GM18505 (cell line): Measurements from ENCODE around the gene KCND3.

ENCODE experiments used
- ATAC-seq: cut with Tn5 transposase; IDR thresholded peaks from one replicate; pipeline ENCODE4 v1.9.1; 2021; ENCODE audit not compliant: unreplicated experiment
- POLR2A ChIP-seq: IDR thresholded peaks from 4 replicates; pipeline ENCODE4 v1.6.1; 2011; ENCODE audit warnings: borderline replicate concordance; ENCODE audit not compliant: insufficient read depth, insufficient read length; ENCODE audit errors: extremely low read depth

The KCND3 gene

DNA sequence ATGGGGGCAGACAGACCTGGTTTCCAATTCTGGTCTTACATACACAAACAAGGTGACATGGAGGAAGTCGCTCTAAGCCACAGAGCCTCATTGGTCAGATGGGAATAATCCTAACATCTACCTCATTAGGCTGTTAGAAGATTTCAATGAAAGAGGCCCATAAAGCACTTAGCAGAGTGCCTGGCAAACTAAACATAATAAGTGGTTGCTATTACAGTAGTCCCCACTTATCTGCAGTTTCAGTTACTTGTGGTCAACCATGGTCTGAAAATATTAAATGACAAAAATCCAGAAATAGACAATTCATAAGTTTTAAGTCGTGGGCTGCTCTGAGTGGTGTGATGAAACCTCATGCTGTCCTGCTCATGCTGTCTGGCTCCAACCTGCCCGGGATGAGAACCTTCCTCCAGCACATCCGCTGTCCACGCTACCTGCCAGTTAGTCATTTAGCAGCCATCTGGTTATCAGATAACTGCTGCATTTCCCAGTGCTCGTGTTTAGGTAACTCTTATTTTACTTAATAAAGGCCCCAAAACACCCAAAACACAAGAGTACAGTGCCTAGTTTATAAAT, 121.5 kb downstream of the KCND3 start:
- TF ChIP-seq POLR2A = no peak

DNA sequence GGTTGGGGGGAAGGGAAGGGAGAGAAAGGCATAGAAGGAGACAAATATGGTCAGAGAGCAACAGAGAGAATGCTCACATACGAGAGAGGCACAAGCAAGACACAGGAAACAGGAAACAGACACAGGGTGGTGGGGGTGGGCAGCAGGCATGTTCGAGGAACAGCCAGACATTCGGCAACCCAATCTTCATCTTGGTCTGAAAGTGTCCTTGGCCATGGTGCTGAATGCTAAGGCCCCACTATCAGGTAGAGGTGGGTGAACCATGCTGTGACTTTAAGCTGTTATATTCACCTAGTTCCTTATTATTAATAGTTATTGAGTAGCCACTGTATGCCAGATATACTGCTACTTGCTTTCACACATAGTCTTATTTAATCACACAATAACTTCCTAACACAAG, 124.6 kb downstream of the KCND3 start:
- ATAC-seq = no peak
- TF ChIP-seq POLR2A = no peak

More for the DNA sequence above, 121.5 kb downstream of the KCND3 start:
- no peak for ATAC-seq

DNA sequence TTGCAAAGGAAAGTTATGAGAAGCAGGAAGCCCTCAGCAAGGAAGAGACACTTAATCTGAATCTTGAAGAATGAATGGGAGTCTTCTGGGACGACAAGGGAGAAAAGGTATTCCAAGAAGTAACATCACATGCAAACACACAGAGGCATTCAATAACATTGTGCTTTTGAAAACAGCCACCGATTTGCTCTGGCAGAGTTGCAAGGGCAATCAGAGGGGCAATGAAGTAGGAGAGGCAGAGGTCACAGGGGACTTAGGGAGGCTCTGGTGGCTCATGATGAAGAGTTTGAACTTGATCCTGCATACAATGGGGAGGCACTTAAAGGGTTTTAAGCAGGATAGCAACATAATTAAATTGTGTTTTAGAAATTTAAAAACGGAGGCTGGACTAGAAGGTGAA, 126.1 kb downstream of the KCND3 start:
- TF ChIP-seq POLR2A = no peak
- ATAC-seq = no peak

DNA sequence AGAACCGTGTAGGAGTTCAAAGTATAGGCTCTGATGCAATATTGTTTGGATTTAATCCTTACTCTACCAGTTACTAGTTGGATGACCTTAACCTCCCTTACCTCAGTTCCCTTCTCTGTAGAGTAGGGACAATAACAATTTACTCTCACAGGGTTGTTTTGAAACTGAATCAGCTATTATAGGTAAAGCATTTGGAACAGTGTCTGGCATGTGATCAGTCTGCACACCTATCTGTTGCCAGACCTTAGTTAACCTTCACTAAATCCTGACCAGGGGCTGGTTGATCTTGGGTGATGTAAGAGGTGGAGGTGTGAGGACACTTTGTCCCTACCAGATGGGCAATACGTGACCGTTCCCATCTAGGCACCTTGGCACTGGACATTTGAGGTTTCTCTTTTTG, 126.9 kb downstream of the KCND3 start:
- ATAC-seq = no peak
- no peak for TF ChIP-seq POLR2A

DNA sequence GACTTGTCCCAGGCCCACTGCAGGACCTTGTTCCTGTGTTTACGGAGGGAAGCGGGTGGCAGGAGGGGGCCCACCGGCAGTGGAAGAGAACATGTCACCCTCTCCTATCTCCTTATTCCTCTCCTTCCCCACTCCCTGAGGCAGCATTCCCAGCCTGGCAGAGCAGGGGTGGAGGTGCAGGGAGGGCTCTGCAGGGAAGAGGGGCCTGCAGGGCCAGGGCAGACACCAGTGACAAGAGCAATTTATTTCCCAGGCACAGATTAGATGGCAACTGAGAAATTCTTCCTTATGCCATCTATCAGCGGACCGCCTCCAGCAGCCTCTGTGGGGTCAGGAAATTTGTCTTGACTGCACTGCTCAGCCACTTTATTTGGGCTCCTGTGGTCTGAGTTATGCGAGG, 127.9 kb downstream of the KCND3 start:
- TF ChIP-seq POLR2A = no peak
- no peak for ATAC-seq

DNA sequence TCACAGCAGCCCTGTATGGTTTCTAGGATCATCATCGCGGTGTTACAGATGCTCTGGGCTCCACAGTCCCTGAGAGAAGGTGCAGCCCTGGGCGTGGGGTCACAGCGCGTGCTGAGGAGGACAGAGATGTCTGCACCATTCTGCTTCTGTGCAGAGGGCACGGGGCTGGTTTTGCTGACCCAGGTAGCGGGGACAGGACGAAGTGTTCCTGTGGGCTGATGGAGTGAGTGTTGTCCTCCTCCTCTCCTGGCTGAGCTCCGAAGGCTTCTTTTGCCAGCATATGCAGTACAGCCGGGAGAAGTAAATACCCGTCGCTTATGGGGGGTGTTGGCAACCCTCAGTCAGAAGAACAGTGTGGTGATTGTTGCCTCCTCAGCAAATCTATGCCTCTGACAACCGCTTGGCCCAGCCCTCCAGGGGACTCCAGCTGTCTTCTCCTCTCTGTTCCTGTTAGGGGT, 132.2 kb downstream of the KCND3 start:
- ATAC-seq = no peak

DNA sequence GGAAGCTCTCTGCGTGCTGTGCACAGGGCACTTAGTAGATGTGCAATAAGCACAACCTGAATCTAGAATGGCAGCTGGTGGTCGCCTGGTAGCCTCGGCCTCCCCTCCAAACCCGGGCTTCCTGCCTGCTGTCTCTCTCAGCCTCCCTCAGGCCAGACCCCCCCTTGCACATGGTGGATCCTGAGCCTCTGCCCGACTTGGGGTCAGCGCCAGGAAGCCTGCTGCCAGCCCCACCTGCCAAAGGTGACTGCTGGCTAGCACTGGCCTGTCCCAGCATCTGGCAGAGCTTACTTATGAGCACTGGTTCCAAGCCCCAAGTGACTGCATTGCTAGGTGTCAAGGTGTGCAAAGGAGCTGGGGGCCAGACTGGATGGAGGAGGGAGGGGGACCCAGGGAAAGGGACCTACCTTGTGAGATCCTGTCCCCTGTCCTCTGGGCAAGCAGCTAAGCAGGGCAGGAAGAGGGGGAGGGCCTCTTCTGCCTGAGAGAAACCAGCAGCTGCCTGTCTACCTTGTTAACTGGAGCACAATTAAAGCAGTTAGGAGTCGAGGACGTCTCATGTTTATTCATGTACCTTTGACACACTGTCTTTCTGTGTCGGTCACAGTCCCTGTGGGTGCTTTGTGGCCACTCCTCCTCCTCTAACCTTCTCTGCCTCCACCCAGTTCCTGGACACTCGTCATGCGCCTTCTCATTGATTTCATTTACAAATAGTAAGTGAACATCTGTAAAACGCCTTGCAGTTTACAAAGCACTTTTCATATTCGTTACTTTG, 132.9 kb downstream of the KCND3 start:
- TF ChIP-seq POLR2A = no peak
- no peak for ATAC-seq

More for the DNA sequence above, 132.2 kb downstream of the KCND3 start:
- no peak for TF ChIP-seq POLR2A

DNA sequence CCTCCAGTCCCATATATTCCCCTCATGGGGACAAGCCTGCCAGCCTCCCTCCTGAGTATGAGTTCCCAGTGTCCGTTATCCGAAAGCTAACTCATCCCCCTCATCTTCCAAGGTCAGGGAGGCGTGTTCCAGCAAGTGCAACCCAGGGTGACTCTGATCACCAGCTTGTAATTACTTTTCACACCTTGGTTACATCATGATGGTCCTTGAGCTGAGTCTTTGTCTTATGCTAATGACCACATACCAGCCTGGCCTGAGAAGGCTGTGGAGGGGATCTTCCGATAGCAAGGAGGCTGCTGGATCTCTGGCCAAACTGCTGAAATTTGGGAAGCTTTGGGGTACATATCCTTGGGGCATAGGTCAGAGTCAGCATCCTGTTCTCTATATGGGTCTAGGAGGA, 134.2 kb downstream of the KCND3 start:
- TF ChIP-seq POLR2A = no peak
- ATAC-seq = no peak

DNA sequence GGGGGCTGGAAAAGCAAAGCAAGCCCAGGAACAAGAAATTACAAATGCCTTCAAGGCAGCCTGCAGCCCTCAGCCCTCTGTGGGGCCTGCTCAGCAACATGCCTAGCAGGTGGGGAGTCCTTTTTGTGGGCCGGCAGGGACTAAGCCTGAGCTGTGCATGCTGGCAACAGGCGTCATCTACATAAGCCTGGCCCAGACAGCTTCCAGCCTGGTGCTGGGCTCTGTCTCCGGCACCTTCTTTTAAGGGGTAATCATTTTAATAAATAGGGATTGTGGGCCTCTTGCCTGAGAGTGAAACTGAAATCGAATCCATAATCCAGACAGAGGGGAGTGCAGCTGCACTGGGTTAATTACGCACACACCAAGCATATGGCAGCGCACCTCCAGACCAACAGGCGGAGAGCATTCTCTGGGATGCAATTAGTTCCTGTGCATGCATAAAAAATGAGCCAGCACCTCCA, 137.2 kb downstream of the KCND3 start:
- ATAC-seq = no peak
- TF ChIP-seq POLR2A = no peak

DNA sequence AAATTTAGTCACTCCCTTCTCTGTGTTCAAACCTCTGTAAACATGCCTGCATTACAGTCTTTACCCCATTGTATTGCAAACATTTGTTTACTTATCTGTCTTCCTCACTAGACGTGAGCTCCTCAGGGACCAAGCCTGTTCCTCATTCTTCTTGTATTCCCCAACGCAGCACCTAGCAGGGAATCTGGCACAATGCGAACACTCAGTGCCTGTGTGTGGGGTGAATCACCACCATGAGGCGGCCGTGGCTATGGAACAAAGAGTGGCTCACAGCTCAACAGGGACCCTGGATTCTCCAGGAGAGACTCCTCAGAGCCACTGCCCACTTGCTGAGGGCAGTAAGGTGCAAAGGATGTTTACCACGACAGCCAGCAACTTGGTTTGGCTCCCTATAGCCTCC, 137.9 kb downstream of the KCND3 start:
- no peak for TF ChIP-seq POLR2A
- ATAC-seq = no peak

DNA sequence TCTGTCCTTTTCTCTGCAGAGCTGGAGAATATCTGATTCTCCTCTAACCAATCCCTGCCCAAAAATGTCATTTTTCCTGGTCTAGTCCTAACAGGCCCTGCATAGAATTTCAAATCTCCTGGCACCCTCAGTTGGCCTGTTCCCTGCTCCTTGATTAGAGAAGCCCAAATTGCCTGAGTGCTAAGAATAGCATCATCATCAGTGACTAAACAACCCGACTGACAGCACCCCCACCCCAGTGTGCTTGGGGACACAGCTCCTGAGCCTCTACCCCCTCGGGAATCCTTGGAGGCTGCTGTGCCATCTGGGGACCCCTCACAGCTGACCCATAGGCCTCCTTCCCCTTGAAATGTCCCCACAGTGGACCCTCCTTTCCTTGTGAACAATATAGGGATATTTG, 139.4 kb downstream of the KCND3 start:
- no peak for ATAC-seq
- TF ChIP-seq POLR2A = no peak

DNA sequence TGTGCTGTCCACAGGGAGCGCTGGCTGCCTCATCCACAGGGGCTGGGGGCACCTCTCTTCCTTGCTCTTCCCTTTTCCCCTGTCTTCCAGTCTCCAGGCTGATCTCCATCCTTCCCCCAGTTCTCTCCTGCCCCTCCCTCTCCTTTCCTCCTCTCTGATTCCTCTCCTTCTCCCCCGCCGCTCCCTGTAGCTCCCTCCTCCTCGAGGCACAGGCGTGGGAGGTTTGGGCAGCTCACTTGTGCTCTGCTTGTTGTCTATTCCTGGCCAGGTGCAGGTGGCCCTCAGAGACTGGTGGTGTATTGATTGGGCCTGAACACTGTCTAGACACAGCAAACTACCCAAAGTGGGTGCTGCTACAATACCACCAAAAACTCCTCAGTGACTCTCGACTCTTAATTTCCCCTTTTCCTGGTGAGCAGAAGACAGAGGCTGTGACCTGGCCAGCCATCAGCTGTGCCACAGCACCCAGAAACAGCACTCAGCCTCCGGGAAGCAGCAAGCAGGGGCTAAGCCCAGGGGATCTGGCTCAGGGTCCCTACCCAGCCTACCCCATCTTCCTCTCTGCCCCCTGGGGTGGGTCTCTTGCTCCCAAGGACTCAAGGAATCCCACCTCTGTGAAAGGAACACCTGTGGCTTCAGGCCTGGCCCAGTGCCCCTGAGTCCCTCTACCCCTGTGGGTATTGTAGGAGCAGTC, 140.5 kb downstream of the KCND3 start:
- ATAC-seq = no peak
- TF ChIP-seq POLR2A = no peak

DNA sequence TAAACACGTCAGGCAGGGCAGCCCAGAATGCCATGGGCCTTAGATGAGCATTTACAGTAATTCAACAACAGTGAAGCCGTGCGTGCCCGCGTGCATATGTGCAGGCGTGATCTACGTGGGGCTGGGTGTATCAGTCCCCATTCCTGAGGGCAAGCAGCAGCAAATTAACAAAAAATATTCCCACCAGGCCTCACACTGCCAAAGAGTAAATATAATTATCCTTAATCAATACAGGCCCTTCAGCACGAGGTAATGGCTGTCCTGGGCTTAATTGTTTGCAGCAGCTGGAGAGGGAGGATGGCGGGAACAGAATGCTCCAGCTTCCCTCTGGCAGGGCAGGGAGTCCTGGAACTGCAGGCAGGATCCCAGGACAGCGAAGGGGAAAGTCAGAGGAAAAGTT, 142.0 kb downstream of the KCND3 start:
- ATAC-seq = no peak
- no peak for TF ChIP-seq POLR2A

DNA sequence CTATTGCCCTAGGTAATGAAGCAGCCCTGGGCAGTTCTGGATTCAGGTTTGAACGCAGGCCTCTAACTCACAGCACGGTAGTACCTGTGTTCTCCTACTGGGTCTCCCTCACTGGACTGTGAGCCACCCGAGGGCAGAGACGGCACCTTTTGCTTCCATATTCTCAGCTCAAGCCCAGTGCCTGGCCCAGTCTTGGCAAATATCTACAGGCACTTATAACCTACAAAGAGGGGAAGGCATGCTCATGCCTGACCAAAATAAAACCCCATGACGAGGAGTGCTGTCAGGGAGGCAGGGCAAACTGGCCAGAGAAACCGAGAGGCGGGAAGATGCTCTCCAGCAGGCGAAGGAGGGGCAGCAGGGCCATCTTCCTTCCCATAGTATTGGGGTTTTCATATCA, 142.6 kb downstream of the KCND3 start:
- ATAC-seq = no peak
- no peak for TF ChIP-seq POLR2A
